ENCODE data around the gene QSOX2. TPM values are rescaled to one million over a fixed set of nuclear protein-coding genes. Genes with fewer than 3 reads are reported as not detected.

QSOX2 gene
- total RNA-seq, 4 donors from 2014 or later = 3.4 to 7.2 (median 5.2) TPM

DNA sequence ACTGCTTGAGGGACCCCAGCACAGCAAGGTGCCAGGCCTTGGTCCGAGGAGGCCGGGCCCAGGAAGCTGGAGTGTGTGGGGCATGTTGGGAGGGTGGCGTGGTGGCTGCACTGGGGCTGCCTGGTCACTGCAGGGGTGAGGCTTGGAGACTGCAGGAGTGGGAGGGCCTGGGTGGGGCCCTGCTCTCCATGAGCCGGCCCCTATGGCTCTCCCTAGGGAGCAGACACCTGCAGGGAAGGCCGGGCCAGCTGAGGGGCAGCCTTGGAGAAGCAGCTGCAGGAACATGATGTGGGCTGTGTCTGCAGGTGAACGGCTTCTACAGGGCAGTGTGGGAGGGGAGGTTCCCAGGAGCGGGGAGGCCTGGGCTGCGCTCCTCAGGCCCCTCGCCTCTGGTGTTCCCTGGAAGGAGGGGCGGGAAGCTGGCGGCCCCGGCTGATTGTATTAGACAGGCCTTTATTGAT, 85.2 kb downstream of the QSOX2 start:
- Histone ChIP-seq H3K9me3 (peaks cover 0 to 13% (median 0%) of the 10 kb centered on the region in 3 donors), H3K4me3 (no peak overlapping the region), H3K4me1 (no peaks in the 10 kb centered on the region), H3K27ac (no peak overlapping the region), H3K27me3 (peaks cover 67% of the 10 kb centered on the region), H3K36me3 (no peaks in the 10 kb centered on the region)
- TF ChIP-seq EP300 (IDR thresholded peaks at IDR 0.05) = no peak
- TF ChIP-seq, protein P1, sequence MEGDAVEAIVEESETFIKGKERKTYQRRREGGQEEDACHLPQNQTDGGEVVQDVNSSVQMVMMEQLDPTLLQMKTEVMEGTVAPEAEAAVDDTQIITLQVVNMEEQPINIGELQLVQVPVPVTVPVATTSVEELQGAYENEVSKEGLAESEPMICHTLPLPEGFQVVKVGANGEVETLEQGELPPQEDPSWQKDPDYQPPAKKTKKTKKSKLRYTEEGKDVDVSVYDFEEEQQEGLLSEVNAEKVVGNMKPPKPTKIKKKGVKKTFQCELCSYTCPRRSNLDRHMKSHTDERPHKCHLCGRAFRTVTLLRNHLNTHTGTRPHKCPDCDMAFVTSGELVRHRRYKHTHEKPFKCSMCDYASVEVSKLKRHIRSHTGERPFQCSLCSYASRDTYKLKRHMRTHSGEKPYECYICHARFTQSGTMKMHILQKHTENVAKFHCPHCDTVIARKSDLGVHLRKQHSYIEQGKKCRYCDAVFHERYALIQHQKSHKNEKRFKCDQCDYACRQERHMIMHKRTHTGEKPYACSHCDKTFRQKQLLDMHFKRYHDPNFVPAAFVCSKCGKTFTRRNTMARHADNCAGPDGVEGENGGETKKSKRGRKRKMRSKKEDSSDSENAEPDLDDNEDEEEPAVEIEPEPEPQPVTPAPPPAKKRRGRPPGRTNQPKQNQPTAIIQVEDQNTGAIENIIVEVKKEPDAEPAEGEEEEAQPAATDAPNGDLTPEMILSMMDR (IDR thresholded peaks at IDR 0.05) = no peak
- TF ChIP-seq POLR2A (IDR thresholded peaks at IDR 0.05) = no peak
- no peak for TF ChIP-seq POLR2AphosphoS5 (IDR thresholded peaks at IDR 0.05)
- 60% methylated on average over 6 of the region's 12 CpGs; no CpG with 5 or more reads in 1 of the 2 donors for WGBS, 2 donors (ENCODE audit: low coverage in 1 of 2)
- ATAC-seq = no peak

DNA sequence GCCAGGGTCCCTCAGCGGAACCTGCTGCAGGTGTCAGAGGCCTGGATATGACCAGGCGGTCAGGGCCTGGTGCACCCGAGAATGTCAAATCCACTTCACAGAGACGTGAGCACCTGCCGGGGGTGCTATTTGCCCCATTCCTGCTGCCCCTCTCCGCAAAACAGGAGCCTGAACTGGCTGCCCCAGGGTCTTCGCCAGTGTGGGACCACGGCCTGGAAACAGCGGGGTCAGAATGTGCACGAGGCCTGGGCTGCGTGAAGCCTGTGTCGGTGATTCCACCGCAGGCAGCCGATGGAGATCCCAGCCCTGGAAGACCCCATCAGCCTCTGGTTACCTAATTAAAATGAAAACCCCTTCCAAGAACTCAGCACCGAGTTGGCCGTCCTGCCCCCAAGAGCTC, 85.8 kb downstream of the QSOX2 start:
- Histone ChIP-seq H3K4me1 (no peaks in the 10 kb centered on the region), H3K27me3 (peaks cover 72% of the 10 kb centered on the region), H3K4me3 (no peak overlapping the region), H3K9me3 (peaks cover 0 to 13% (median 0%) of the 10 kb centered on the region in 3 donors), H3K36me3 (no peaks in the 10 kb centered on the region), H3K27ac (no peak overlapping the region)
- 82% methylated on average over 5 of the region's 16 CpGs; no CpG with 5 or more reads in 1 of the 2 donors for WGBS, 2 donors (ENCODE audit: low coverage in 1 of 2)
- TF ChIP-seq EP300 (IDR thresholded peaks at IDR 0.05) = no peak
- TF ChIP-seq, protein P1 (IDR thresholded peaks at IDR 0.05) = no peak
- TF ChIP-seq POLR2AphosphoS5 (IDR thresholded peaks at IDR 0.05) = no peak
- no peak for TF ChIP-seq POLR2A (IDR thresholded peaks at IDR 0.05)
- ATAC-seq = no peak

DNA sequence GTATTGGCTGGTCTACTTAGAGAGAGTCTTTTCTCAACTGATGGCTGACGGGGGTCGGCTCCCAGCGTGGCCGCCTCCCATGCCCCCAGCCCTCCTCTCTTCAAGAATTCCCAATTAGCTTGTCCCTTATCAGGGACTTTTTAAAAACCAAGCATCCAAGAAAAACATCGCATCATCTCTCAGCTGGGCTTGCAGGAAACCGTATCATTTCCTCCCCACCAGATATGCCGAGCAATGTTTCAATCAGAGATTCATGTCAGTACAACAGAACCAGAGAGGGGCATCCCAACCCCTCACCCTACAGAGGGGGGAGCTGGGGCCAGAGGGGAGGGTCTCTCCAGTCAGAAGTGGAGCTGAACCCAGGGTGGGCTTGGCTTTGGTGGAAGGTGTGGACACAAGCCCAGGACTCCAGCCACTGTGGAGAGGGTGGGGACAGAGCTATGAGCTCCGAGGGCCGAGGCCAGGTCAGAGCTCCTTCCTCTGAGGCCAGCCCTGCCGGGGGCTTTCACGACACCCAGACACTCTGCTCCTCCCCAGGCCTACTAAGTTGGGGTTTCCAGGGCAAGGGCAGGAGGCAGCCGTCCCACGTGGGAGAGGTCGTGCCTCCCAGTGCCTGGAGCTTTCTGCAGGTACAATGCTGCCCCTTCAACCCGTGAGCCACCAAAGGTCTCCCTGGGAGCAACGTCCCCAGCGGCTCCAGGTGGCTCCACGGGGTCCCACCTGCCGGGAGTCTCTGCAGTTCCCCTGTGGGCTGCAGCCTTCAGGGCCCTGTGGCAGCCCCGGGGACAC, 87.9 kb downstream of the QSOX2 start:
- WGBS, 2 donors (ENCODE audit: low coverage in 1 of 2) = 39 to 51% methylated on average over 7 to 8 of the region's 20 CpGs
- no peak for ATAC-seq
- Histone ChIP-seq H3K4me1 (no peaks in the 10 kb centered on the region), H3K27ac (no peak overlapping the region), H3K27me3 (peaks cover 77% of the 10 kb centered on the region), H3K9me3 (no peaks in the 10 kb centered on the region), H3K4me3 (no peak overlapping the region), H3K36me3 (no peaks in the 10 kb centered on the region)
- TF ChIP-seq EP300 (IDR thresholded peaks at IDR 0.05) = no peak
- TF ChIP-seq, protein P1 (IDR thresholded peaks at IDR 0.05) = no peak
- no peak for TF ChIP-seq POLR2AphosphoS5 (IDR thresholded peaks at IDR 0.05)
- no peak for TF ChIP-seq POLR2A (IDR thresholded peaks at IDR 0.05)

Other genes starting within 250 kb of the QSOX2 start
- 100 to 1,000 TPM in 3 of 4 donors, 10 to 100 TPM in 1; 71.4 to 209 (median 110) TPM for gene NACC2, start 150.5 kb downstream of the QSOX2 start, total RNA-seq
- gene TMEM250, start 126.9 kb downstream of the QSOX2 start, total RNA-seq = 10 to 100 TPM; 28.7 to 66.1 (median 45.3) TPM
- not detected for gene LHX3, start 40.7 kb downstream of the QSOX2 start, total RNA-seq
- gene CCDC187, start 58.3 kb upstream of the QSOX2 start, total RNA-seq = not detected
- 10 to 100 TPM in 3 of 4 donors, 1 to 10 TPM in 1; 10.0 to 14.9 (median 13.0) TPM for gene GPSM1, start 81.7 kb upstream of the QSOX2 start, total RNA-seq
- 10 to 100 TPM in 3 of 4 donors, 1 to 10 TPM in 1; 8.4 to 23.7 (median 15.7) TPM for gene DNLZ, start 117.9 kb upstream of the QSOX2 start, total RNA-seq
- 1 to 10 TPM; 1.3 to 2.3 (median 1.8) TPM for gene CARD9, start 127.9 kb upstream of the QSOX2 start, total RNA-seq
- gene SNAPC4, start 154.4 kb upstream of the QSOX2 start, total RNA-seq = 1 to 10 TPM; 3.5 to 8.4 (median 5.5) TPM
- 10 to 100 TPM; 26.3 to 55.1 (median 44.0) TPM for gene ENTR1, start 164.8 kb upstream of the QSOX2 start, total RNA-seq
- gene PMPCA, start 164.8 kb upstream of the QSOX2 start, total RNA-seq = 10 to 100 TPM; 36.4 to 59.3 (median 39.8) TPM
- gene INPP5E, start 194.0 kb upstream of the QSOX2 start, total RNA-seq = 10 to 100 TPM in 2 of 4 donors, 1 to 10 TPM in 2; 7.2 to 13.1 (median 10.0) TPM
- 10 to 100 TPM; 35.5 to 71.0 (median 50.5) TPM for gene SEC16A, start 237.2 kb upstream of the QSOX2 start, total RNA-seq